Fibroblast of lung (primary cell): ENCODE data around the gene FHIT.

ENCODE experiments used
- EZH2 ChIP-seq: IDR thresholded peaks from 2 replicates; pipeline ENCODE4 v1.5.1; 2012; ENCODE audit warnings: low read length, control low read depth, mild to moderate bottlenecking; ENCODE audit errors: missing control alignments
- TF ChIP-seq, protein P1 (sequence below), 2 donors: IDR thresholded peaks in 1 of 2; conservative IDR thresholded peaks in 1 of 2; 1 replicate in 1 of 2; 2 replicates in 1 of 2; pipeline ENCODE4 v1.5.1; 2011 to 2012; ENCODE audit warnings: low read length in 2 of 2, control low read depth in 1 of 2, inconsistent platforms in 1 of 2, low read depth in 1 of 2, mild to moderate bottlenecking in 1 of 2

DNA sequence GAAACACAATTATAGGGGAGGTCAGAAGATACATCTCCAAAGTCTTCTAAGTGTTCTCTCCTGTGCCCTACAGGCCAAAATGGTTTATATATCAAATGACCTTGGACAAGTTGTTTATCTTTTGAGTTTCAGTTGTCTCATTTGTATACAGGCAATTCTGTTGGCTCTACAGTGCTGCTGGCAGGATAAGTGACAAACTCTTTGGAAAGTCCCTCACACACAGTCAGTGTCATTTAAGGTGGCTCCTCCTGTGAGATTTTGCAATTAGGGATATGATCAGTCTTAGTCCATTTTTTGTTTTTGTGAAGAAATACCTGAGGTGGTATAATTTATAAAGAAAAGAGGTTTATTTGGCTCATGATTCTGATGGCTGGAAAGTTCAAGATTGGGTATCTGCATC is 1165.6 kb downstream of the FHIT start:
- TF ChIP-seq, protein P1, sequence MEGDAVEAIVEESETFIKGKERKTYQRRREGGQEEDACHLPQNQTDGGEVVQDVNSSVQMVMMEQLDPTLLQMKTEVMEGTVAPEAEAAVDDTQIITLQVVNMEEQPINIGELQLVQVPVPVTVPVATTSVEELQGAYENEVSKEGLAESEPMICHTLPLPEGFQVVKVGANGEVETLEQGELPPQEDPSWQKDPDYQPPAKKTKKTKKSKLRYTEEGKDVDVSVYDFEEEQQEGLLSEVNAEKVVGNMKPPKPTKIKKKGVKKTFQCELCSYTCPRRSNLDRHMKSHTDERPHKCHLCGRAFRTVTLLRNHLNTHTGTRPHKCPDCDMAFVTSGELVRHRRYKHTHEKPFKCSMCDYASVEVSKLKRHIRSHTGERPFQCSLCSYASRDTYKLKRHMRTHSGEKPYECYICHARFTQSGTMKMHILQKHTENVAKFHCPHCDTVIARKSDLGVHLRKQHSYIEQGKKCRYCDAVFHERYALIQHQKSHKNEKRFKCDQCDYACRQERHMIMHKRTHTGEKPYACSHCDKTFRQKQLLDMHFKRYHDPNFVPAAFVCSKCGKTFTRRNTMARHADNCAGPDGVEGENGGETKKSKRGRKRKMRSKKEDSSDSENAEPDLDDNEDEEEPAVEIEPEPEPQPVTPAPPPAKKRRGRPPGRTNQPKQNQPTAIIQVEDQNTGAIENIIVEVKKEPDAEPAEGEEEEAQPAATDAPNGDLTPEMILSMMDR (conservative IDR thresholded peaks at IDR 0.05 in 1 of 2, IDR thresholded peaks at IDR 0.05 in 1 of 2; ENCODE audit: low read depth in 1 of 2, low read length in 2 of 2): no peak
- no peak for TF ChIP-seq EZH2
